ENCODE measurements around the gene CEP295NL. TPM values are rescaled to one million over a fixed set of nuclear protein-coding genes. Genes with fewer than 3 reads are reported as not detected.

The CEP295NL gene, protein sequence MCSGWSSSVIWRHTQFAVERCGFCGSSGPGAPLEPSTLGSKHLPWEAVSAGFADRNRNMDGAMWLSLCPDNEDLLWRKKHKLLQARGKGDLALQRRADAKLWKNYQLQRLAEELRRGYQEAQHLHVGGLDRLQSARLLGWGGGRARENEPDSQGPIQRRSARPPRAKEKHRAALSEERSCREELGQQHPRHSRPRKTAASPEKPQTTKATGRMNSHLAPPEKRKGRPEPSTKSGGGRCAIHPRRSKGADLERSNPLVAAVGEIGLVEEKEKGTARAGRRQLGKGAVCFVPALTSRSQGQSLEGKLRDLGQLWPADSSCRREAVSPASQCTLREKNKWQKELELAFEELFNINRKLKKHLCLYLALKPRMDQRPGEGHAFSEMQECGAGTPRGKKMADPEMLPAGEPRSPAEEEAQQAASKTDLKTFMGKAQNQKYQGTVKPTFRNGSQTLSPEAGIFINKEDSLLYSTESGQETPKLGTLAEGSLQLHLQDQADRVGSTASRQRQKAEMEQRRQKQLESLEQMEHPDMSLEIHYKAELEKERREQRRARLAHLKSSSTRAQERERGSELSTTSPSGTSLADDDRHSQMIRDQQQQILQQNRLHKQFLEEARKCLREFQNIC
- total RNA-seq (1 to 10 TPM; 8.2 to 8.3 TPM), polyA plus RNA-seq (1 to 10 TPM in 1 of 2 donors, under 1 TPM in 1; 0.39 to 1.7 TPM)
- long read RNA-seq, donor 1, result 0 reads
- long read RNA-seq, donor 2, result 0 reads
- long read RNA-seq, donor 3, result 0 reads
- long read RNA-seq, donor 4, result 0 reads
- long read RNA-seq, donor 5, result 0 reads

DNA sequence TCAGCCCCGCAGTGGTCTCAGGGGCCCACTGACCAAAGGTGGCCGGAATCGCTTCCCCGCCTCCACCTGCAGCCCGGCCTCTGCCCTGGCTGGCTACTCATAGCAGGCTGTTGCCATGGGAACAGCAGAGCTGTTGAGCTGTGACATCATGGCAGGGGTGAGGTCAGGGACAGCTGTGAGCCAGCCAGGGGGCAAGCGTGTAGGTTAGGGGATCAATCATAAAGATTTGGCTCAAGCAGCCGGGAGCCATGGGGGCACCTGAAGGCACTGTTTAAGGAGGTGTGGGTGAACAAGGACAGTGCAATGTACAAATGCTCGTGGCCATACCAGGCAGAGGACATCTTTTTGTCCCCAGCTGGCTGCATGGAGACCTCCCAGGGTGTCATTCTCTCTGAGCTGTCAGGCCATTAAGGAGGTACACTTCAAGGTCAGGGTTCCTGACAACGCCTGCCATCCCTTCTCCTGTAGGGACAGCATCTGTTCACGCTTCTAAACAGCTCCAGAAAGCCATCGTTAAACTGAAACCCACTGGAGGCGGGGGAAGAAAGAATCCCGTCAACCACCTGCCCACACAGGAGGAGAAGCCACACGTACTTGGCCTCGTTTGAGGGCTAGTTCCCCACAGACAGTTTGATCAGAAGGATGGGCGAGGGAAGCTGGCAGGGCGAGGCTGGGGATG lies at the start of gene CEP295NL:
CEP295NL (minus strand) TSS at position 101 of the 679 bp plus-strand sequence. CDS start 1,373 bp downstream, outside the sequence.
- Histone ChIP-seq H3K4me1 (ENCODE audit: control insufficient read depth in 5 of 5, insufficient read depth in 5 of 5, low read length in 5 of 5) (peaks cover 0 to 8% (median 6%) of the 10 kb centered on the region in 5 donors), H3K4me3 (no peak within 1 kb of the TSS), H3K27me3 (ENCODE audit: control insufficient read depth in 3 of 3, insufficient read depth in 3 of 3, low read length in 2 of 3) (no peaks in the 10 kb centered on the region), H3K27ac (ENCODE audit: low read depth in 1 of 2, low read length in 1 of 2) (peak within 1 kb of the TSS in 1 of 2 donors; percentile 13), H3K9ac (ENCODE audit: insufficient read depth in 1 of 2, low read length in 2 of 2) (no peak within 1 kb of the TSS), H3K36me3 (ENCODE audit: control insufficient read depth in 4 of 4, insufficient read depth in 4 of 4, low read length in 4 of 4) (peaks cover 0 to 10% (median 6%) of the 10 kb centered on the region in 4 donors), H3K9me3 (ENCODE audit: control insufficient read depth in 4 of 4, insufficient read depth in 3 of 4, low read length in 3 of 4) (no peaks in the 10 kb centered on the region)
- 78 to 82% methylated on average over 17 of the region's 17 CpGs for WGBS, 2 donors
- DNase-seq (peak in 1 of 3 donors; percentile 40), ATAC-seq (ENCODE audit: insufficient read depth, low FRiP score) (no peak)
- TF ChIP-seq, protein P1, sequence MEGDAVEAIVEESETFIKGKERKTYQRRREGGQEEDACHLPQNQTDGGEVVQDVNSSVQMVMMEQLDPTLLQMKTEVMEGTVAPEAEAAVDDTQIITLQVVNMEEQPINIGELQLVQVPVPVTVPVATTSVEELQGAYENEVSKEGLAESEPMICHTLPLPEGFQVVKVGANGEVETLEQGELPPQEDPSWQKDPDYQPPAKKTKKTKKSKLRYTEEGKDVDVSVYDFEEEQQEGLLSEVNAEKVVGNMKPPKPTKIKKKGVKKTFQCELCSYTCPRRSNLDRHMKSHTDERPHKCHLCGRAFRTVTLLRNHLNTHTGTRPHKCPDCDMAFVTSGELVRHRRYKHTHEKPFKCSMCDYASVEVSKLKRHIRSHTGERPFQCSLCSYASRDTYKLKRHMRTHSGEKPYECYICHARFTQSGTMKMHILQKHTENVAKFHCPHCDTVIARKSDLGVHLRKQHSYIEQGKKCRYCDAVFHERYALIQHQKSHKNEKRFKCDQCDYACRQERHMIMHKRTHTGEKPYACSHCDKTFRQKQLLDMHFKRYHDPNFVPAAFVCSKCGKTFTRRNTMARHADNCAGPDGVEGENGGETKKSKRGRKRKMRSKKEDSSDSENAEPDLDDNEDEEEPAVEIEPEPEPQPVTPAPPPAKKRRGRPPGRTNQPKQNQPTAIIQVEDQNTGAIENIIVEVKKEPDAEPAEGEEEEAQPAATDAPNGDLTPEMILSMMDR (IDR thresholded peaks at IDR 0.05; ENCODE audit: control extremely low read depth, extremely low read depth), result no peak

DNA sequence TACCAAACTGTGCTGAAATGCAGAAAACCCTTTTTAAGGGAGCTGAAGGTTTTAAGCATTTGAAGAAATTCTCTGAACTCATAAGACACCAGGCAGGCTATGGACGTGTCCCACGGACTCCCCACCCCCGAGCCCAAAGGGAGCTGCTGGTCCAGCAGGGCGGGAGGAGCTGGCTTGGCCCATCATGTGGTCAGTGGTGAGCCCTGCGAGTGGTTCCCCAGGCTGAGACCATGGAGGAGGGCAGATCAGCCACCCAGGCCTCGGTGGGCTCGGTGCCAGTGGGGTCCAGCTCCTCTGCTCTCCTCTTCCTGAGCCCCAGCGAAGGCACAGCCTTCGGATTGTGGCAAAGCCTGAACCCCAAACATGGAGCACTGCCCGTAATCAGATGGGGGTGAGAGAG lies 49.7 kb upstream of the CEP295NL start:
- Histone ChIP-seq H3K9ac (ENCODE audit: insufficient read depth in 1 of 2, low read length in 2 of 2) (peak overlapping the region in 1 of 2 donors; percentile 55), H3K9me3 (ENCODE audit: control insufficient read depth in 4 of 4, insufficient read depth in 3 of 4, low read length in 3 of 4) (peaks cover 0 to 17% (median 7%) of the 10 kb centered on the region in 4 donors), H3K27me3 (ENCODE audit: control insufficient read depth in 3 of 3, insufficient read depth in 3 of 3, low read length in 2 of 3) (no peaks in the 10 kb centered on the region), H3K36me3 (ENCODE audit: control insufficient read depth in 4 of 4, insufficient read depth in 4 of 4, low read length in 4 of 4) (peaks cover 0 to 4% (median 0%) of the 10 kb centered on the region in 4 donors), H3K4me3 (no peak overlapping the region), H3K27ac (ENCODE audit: low read depth in 1 of 2, low read length in 1 of 2) (no peak overlapping the region), H3K4me1 (ENCODE audit: control insufficient read depth in 5 of 5, insufficient read depth in 5 of 5, low read length in 5 of 5) (peaks cover 0 to 36% (median 13%) of the 10 kb centered on the region in 5 donors)
- TF ChIP-seq, protein P1 (IDR thresholded peaks at IDR 0.05; ENCODE audit: control extremely low read depth, extremely low read depth), result no peak
- no peak for ATAC-seq (ENCODE audit: insufficient read depth, low FRiP score)
- WGBS, 2 donors, result 86 to 96% methylated on average over 10 of the region's 10 CpGs
- DNase-seq, result peak in 2 of 3 donors; percentile 39 to 41

DNA sequence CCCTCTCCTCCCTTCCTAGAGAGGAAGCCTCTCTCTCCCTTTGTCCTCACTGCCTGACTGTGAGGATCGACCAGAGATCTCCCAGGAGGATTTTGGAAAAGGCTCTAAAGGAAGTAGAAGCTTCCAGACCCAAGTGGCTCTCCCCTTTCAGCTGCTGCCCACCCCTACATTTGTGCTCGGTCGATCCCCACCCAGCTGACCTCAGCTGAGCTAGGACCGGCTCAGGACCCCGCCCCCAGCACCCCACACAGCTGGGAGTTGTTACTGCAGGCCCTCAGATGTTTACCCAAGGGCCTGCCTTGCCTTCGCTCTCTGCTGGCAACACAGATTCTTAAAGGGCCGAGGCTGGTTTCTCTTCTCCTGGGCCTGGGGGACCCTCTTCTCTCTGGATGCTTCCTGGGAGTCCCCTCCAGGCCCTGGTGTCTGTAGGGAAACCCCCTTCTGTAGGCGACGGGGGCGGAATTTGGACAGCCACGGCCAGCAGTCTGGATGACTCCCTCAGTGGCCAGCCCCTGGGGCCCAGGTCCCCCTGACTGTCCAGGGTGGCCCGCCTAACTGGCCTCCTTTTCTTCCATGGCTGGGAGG lies 49.1 kb upstream of the CEP295NL start:
- Histone ChIP-seq H3K36me3 (ENCODE audit: control insufficient read depth in 4 of 4, insufficient read depth in 4 of 4, low read length in 4 of 4) (peaks cover 0 to 4% (median 0%) of the 10 kb centered on the region in 4 donors), H3K9ac (ENCODE audit: insufficient read depth in 1 of 2, low read length in 2 of 2) (peak overlapping the region in 1 of 2 donors; percentile 49), H3K27ac (ENCODE audit: low read depth in 1 of 2, low read length in 1 of 2) (no peak overlapping the region), H3K27me3 (ENCODE audit: control insufficient read depth in 3 of 3, insufficient read depth in 3 of 3, low read length in 2 of 3) (no peaks in the 10 kb centered on the region), H3K4me3 (no peak overlapping the region), H3K9me3 (ENCODE audit: control insufficient read depth in 4 of 4, insufficient read depth in 3 of 4, low read length in 3 of 4) (peaks cover 0 to 17% (median 7%) of the 10 kb centered on the region in 4 donors), H3K4me1 (ENCODE audit: control insufficient read depth in 5 of 5, insufficient read depth in 5 of 5, low read length in 5 of 5) (peaks cover 0 to 36% (median 13%) of the 10 kb centered on the region in 5 donors)
- DNase-seq (peak; percentile 74 to 88 (median 79)), ATAC-seq (ENCODE audit: insufficient read depth, low FRiP score) (no peak)
- WGBS, 2 donors, result 54 to 67% methylated on average over 12 of the region's 12 CpGs
- TF ChIP-seq, protein P1 (IDR thresholded peaks at IDR 0.05; ENCODE audit: control extremely low read depth, extremely low read depth), result no peak

Data from lung (tissue), 16 donors.